ENCODE results near the gene PCBD1. TPM values are rescaled to one million over a fixed set of nuclear protein-coding genes. Genes with fewer than 3 reads are reported as not detected.

PCBD1 gene
- total RNA-seq, 1 donor from 2014 or later = 54.6 TPM

DNA sequence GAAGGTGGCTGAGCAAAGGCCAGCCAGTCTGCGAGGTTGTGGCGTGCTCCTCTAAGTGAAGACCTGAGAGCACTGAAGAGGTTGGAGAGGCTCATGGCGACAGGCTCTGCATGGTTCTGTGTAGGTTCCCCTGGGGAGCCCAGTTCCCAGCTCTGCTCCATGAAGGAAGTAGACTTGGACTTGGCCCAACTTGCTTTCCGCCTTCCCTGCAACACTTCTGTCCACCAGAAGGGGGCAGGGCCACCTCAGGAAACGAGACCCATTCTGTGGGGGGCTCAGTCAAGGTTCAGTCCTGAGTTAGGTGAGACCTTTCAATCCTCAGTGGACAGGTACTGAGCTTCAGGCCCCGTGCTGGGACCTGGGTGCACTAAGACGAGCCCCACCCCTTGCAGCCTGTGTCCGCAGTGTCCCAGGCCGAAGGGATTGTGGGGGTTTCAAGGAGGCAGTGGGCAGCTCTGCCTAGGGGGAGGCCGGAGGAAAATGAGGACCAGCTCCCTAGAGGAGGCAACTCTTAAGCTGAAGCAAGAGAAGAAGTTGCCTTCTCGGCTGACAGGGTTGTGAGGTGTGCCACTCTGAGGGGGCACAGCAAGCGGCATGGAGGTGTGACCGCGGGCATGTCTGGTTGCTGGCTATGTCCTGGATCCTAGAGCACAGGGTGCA is 15.0 kb upstream of the PCBD1 start:
- H3K27ac Mint-ChIP-seq (ENCODE audit: unreplicated experiment) = peak overlapping the region; percentile 43
- no peak overlapping the region for H3K27ac ChIP-seq (ENCODE audit: low read depth, low read length)
- H4K20me1 ChIP-seq (ENCODE audit: insufficient read depth, low read length) = no peaks in the 10 kb centered on the region
- no peaks in the 10 kb centered on the region for H3K4me1 ChIP-seq (ENCODE audit: insufficient read depth, low read length)
- no peaks in the 10 kb centered on the region for H3K9me3 Mint-ChIP-seq (ENCODE audit: unreplicated experiment)
- no peaks in the 10 kb centered on the region for H3K36me3 ChIP-seq (ENCODE audit: insufficient read depth, low read length)
- H3K4me3 ChIP-seq (ENCODE audit: insufficient read depth, low read depth, low read length) = no peak overlapping the region
- no peaks in the 10 kb centered on the region for H3K79me2 ChIP-seq (ENCODE audit: insufficient read depth, low read length)
- H3K9ac ChIP-seq (ENCODE audit: low read length) = no peak overlapping the region
- no peak overlapping the region for H3K4me2 ChIP-seq (ENCODE audit: low read length)
- H3K27me3 Mint-ChIP-seq (ENCODE audit: low read depth, unreplicated experiment) = peaks cover 50% of the 10 kb centered on the region
- DNase-seq (ENCODE audit: low read depth) = no peak
- peak; percentile 37 for FAIRE-seq
- no peak overlapping the region for H2AFZ ChIP-seq (ENCODE audit: low read depth, low read length)
- no peaks in the 10 kb centered on the region for H3K9me3 ChIP-seq (ENCODE audit: insufficient read depth, low read depth, low read length)
- H3K36me3 Mint-ChIP-seq (ENCODE audit: low read depth, unreplicated experiment) = peaks cover 2% of the 10 kb centered on the region
- TF ChIP-seq, protein P1, sequence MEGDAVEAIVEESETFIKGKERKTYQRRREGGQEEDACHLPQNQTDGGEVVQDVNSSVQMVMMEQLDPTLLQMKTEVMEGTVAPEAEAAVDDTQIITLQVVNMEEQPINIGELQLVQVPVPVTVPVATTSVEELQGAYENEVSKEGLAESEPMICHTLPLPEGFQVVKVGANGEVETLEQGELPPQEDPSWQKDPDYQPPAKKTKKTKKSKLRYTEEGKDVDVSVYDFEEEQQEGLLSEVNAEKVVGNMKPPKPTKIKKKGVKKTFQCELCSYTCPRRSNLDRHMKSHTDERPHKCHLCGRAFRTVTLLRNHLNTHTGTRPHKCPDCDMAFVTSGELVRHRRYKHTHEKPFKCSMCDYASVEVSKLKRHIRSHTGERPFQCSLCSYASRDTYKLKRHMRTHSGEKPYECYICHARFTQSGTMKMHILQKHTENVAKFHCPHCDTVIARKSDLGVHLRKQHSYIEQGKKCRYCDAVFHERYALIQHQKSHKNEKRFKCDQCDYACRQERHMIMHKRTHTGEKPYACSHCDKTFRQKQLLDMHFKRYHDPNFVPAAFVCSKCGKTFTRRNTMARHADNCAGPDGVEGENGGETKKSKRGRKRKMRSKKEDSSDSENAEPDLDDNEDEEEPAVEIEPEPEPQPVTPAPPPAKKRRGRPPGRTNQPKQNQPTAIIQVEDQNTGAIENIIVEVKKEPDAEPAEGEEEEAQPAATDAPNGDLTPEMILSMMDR (IDR thresholded peaks at IDR 0.05; ENCODE audit: insufficient read depth, low read depth, low read length) = peak; percentile 82
- TF ChIP-seq EZH2 (IDR thresholded peaks at IDR 0.05; ENCODE audit: insufficient read depth, low read length) = no peak
- no peak overlapping the region for H3K4me3 Mint-ChIP-seq (ENCODE audit: unreplicated experiment)
- peaks cover 5% of the 10 kb centered on the region for H3K4me1 Mint-ChIP-seq (ENCODE audit: low read depth, unreplicated experiment)
- H3K27me3 ChIP-seq (ENCODE audit: insufficient read depth, low read length) = peaks cover 4% of the 10 kb centered on the region

DNA sequence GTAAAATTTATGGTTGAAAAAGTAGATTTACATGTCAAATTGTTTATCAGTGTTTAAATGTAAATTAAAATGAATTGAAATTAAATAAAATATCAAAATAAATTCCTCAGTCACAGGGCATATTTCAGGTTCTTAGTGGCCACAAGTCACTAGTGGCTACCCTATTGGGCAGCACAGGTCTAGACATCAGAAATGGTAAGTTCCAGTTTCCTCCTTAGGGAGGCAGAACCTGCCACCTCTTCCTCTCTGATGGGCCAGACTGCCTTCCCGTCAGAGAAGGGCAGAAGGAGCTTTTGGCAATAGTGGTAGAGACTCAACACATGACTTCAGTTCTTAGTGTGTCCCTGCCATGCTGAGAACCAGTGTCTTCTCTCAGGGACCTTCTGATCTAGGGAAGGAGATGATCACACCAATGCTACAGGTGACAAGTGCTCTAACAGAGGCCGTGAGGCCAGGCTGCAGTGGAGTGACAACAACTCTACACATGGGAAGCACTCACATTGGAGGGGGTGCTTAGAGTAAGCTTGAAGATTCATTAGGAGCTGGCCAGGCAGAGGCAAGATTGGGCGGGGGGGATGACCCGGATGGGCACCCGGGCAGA is 14.4 kb upstream of the PCBD1 start:
- Histone ChIP-seq H3K27me3 (ENCODE audit: insufficient read depth, low read length) (peaks cover 4% of the 10 kb centered on the region), H2AFZ (ENCODE audit: low read depth, low read length) (no peak overlapping the region)
- H3K27ac Mint-ChIP-seq (ENCODE audit: unreplicated experiment) = no peak overlapping the region

More for the DNA sequence above, 14.4 kb upstream of the PCBD1 start:
- Histone ChIP-seq H3K79me2 (ENCODE audit: insufficient read depth, low read length) (no peaks in the 10 kb centered on the region), H3K4me2 (ENCODE audit: low read length) (no peak overlapping the region), H3K36me3 (ENCODE audit: insufficient read depth, low read length) (no peaks in the 10 kb centered on the region), H3K9ac (ENCODE audit: low read length) (no peak overlapping the region), H3K27ac (ENCODE audit: low read depth, low read length) (no peak overlapping the region), H4K20me1 (ENCODE audit: insufficient read depth, low read length) (no peaks in the 10 kb centered on the region), H3K9me3 (ENCODE audit: insufficient read depth, low read depth, low read length) (no peaks in the 10 kb centered on the region), H3K4me3 (ENCODE audit: insufficient read depth, low read depth, low read length) (no peak overlapping the region), H3K4me1 (ENCODE audit: insufficient read depth, low read length) (no peaks in the 10 kb centered on the region)
- DNase-seq (ENCODE audit: low read depth) (no peak), FAIRE-seq (no peak)
- H3K9me3 Mint-ChIP-seq (ENCODE audit: unreplicated experiment) = no peaks in the 10 kb centered on the region
- peaks cover 2% of the 10 kb centered on the region for H3K36me3 Mint-ChIP-seq (ENCODE audit: low read depth, unreplicated experiment)
- TF ChIP-seq, protein P1 (IDR thresholded peaks at IDR 0.05; ENCODE audit: insufficient read depth, low read depth, low read length) = no peak
- no peak for TF ChIP-seq EZH2 (IDR thresholded peaks at IDR 0.05; ENCODE audit: insufficient read depth, low read length)
- no peak overlapping the region for H3K4me3 Mint-ChIP-seq (ENCODE audit: unreplicated experiment)
- peaks cover 43% of the 10 kb centered on the region for H3K27me3 Mint-ChIP-seq (ENCODE audit: low read depth, unreplicated experiment)
- H3K4me1 Mint-ChIP-seq (ENCODE audit: low read depth, unreplicated experiment) = peaks cover 2% of the 10 kb centered on the region
